Karpas-422 (cell line): Measurements from ENCODE around the gene NUP93. TPM values are rescaled to one million over a fixed set of nuclear protein-coding genes. Genes with fewer than 3 reads are reported as not detected.
"Not testable (repeated sequence)": the region's sequence is repeated elsewhere in the genome, so short reads cannot be mapped to it uniquely, and the experiment has no call there.

Experiments used
- DNase-seq: peaks from one replicate; pipeline ENCODE4 v3.0.0-alpha.2; 2015
- H2AFZ ChIP-seq: fragments of 200-600 bp; sonication (generic); 2 replicates; pipeline ENCODE4 v1.6.1; 2014; ENCODE audit warnings: antibody characterized with exemption, low read length, mixed read lengths
- H3K27ac ChIP-seq: fragments of 200-600 bp; sonication (generic); 2 replicates; pipeline ENCODE4 v1.5.1; 2014; ENCODE audit warnings: mild to moderate bottlenecking, low read length, moderate library complexity
- H3K27me3 ChIP-seq: fragments of 200-600 bp; sonication (generic); 2 replicates; pipeline ENCODE4 v1.6.1; 2014; ENCODE audit warnings: low read length, mixed read lengths
- H3K36me3 ChIP-seq: fragments of 200-600 bp; sonication (generic); 2 replicates; pipeline ENCODE4 v1.6.1; 2014; ENCODE audit warnings: low read length, mixed read lengths; ENCODE audit not compliant: insufficient read depth
- H3K4me1 ChIP-seq: fragments of 200-600 bp; sonication (generic); 2 replicates; pipeline ENCODE4 v1.6.1; 2014; ENCODE audit warnings: mild to moderate bottlenecking, low read length, mixed read lengths
- H3K4me2 ChIP-seq: fragments of 200-600 bp; sonication (generic); 2 replicates; pipeline ENCODE4 v1.6.1; 2014; ENCODE audit warnings: low read length, low read depth, mild to moderate bottlenecking; ENCODE audit not compliant: poor library complexity, severe bottlenecking
- H3K4me3 ChIP-seq: fragments of 200-600 bp; sonication (generic); 2 replicates; pipeline ENCODE4 v1.5.1; 2014; ENCODE audit warnings: mild to moderate bottlenecking, antibody characterized with exemption, low read length, mixed read lengths
- H3K79me2 ChIP-seq: fragments of 200-600 bp; sonication (generic); 2 replicates; pipeline ENCODE4 v1.6.1; 2014; ENCODE audit warnings: mild to moderate bottlenecking, low read length, mixed read lengths
- H3K9ac ChIP-seq: fragments of 200-600 bp; sonication (generic); 2 replicates; pipeline ENCODE4 v1.6.0; 2014; ENCODE audit warnings: low read length
- H3K9me2 ChIP-seq: fragments of 200-600 bp; sonication (generic), shearing (Covaris generic); replicated peaks from 2 replicates; pipeline ENCODE4 v1.6.0; 2014; ENCODE audit warnings: mild to moderate bottlenecking, low read length, moderate library complexity; ENCODE audit not compliant: insufficient read depth
- H3K9me3 ChIP-seq: fragments of 300-700, 200-600 bp; sonication (generic); 2 replicates; pipeline ENCODE4 v1.6.1; 2014; ENCODE audit warnings: low read length, mixed read lengths
- H4K20me1 ChIP-seq: fragments of 200-600 bp; sonication (generic); 2 replicates; pipeline ENCODE4 v1.6.1; 2014; ENCODE audit warnings: mild to moderate bottlenecking, antibody characterized with exemption, low read length, low read depth; ENCODE audit not compliant: insufficient read depth
- total RNA-seq: library from RNA; depleted of rRNA; stranded (reverse); fragments of >200 nt; shearing (Covaris generic); gene quantifications from 2 replicates; pipeline ENCODE4 v1.2.3, GENCODE V29; 2014; ENCODE audit warnings: low replicate concordance

NUP93 gene
- total RNA-seq, 1 experiment from 2014 or later, result 116 TPM

- Histone ChIP-seq H3K4me3 (no peak overlapping the region), H3K4me1 (peaks cover 7% of the 10 kb centered on the region), H3K4me2 (no peak overlapping the region), H3K9ac (no peak overlapping the region), H2AFZ (no peak overlapping the region), H4K20me1 (no peaks in the 10 kb centered on the region), H3K36me3 (no peaks in the 10 kb centered on the region), H3K27me3 (no peaks in the 10 kb centered on the region), H3K27ac (no peak overlapping the region), H3K79me2 (no peaks in the 10 kb centered on the region), H3K9me2 (no peaks in the 10 kb centered on the region), H3K9me3 (no peaks in the 10 kb centered on the region)
- no peak for DNase-seq
Observed at GRCh38 chr16:56862776-56863175, 132.8 kb downstream of the NUP93 start.

- Histone ChIP-seq H3K9me2 (no peaks in the 10 kb centered on the region), H3K79me2 (no peaks in the 10 kb centered on the region), H4K20me1 (no peaks in the 10 kb centered on the region), H3K9ac (no peak within 1 kb of the TSS), H3K27me3 (no peaks in the 10 kb centered on the region), H3K9me3 (no peaks in the 10 kb centered on the region), H3K27ac (no peak within 1 kb of the TSS), H3K4me1 (peaks cover 17% of the 10 kb centered on the region), H2AFZ (no peak within 1 kb of the TSS), H3K4me3 (no peak within 1 kb of the TSS), H3K4me2 (no peak within 1 kb of the TSS), H3K36me3 (no peaks in the 10 kb centered on the region)
- no peak for DNase-seq
Observed at GRCh38 chr16:56864960-56865359, 135.0 kb downstream of the NUP93 start, which contains the start of gene SLC12A3. SLC12A3 (plus strand) TSS chr16:56865207; CDS start chr16:56865236, 29 bp downstream.

DNA sequence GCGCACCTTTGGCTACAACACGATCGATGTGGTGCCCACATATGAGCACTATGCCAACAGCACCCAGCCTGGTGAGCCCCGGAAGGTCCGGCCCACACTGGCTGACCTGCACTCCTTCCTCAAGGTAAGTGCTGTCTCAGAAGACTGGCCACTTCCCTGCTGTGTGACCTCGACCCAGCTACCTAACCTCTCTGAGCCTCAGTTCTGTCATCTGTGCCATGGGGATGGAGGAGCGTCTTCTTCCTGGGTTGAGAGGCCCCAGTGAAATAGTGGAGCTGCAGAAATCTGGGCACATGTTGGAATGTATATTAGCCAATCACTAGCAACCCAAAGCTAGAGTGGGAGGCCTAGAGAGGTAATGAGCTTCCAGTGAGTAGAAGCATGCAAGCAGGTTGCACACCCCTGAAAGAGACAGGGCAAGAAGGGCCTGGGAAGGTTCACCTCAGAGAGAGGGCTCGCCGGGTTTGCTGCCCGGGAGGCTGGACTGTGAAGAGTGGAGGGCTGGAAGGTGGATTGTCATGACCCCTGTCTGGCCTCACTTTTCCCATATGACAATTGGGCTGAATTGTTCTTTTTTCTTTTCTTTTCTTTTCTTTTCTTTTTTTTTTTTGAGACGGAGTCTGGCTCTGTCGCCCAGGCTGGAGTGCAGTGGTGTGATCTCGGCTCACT, 135.6 kb downstream of the NUP93 start:
- Histone ChIP-seq H3K4me2 (no peak overlapping the region), H3K79me2 (no peaks in the 10 kb centered on the region), H3K4me1 (peaks cover 14% of the 10 kb centered on the region), H3K27me3 (no peaks in the 10 kb centered on the region), H3K36me3 (no peaks in the 10 kb centered on the region), H3K4me3 (no peak overlapping the region), H3K9ac (no peak overlapping the region), H3K9me3 (no peaks in the 10 kb centered on the region), H3K27ac (no peak overlapping the region), H4K20me1 (no peaks in the 10 kb centered on the region), H3K9me2 (no peaks in the 10 kb centered on the region), H2AFZ (no peak overlapping the region)
- no peak for DNase-seq

- Histone ChIP-seq H3K4me1 (peaks cover 12% of the 10 kb centered on the region), H3K9me2 (no peaks in the 10 kb centered on the region), H3K9ac (no peak overlapping the region), H3K9me3 (no peaks in the 10 kb centered on the region), H4K20me1 (no peaks in the 10 kb centered on the region), H3K4me2 (no peak overlapping the region), H3K79me2 (no peaks in the 10 kb centered on the region), H3K4me3 (no peak overlapping the region), H2AFZ (no peak overlapping the region), H3K27me3 (no peaks in the 10 kb centered on the region), H3K27ac (no peak overlapping the region), H3K36me3 (no peaks in the 10 kb centered on the region)
- peak; percentile 78 for DNase-seq
Observed at GRCh38 chr16:56866955-56867830, 137.3 kb downstream of the NUP93 start.

DNA sequence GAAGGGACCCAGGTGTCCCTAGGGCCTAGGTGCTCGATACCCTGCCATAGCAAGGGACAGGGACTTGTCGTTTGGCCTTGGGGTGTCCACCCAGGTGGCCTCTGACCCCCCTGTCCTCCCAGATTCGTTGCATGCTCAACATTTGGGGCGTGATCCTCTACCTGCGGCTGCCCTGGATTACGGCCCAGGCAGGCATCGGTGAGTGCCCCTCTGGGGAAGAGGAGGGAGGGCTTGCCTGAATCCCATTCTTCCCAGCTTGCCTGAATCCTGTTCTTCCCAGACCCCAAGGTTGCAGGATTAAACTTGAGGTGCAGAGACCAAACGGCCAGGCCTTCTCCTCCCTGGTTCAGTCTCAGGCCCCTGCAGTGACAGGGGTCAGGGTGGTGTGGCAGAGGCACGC, 138.2 kb downstream of the NUP93 start:
- Histone ChIP-seq H3K4me3 (no peak overlapping the region), H3K27ac (no peak overlapping the region), H3K79me2 (no peaks in the 10 kb centered on the region), H3K9me3 (no peaks in the 10 kb centered on the region), H3K36me3 (no peaks in the 10 kb centered on the region), H3K9ac (no peak overlapping the region), H4K20me1 (no peaks in the 10 kb centered on the region), H3K9me2 (no peaks in the 10 kb centered on the region), H3K27me3 (no peaks in the 10 kb centered on the region), H3K4me1 (peaks cover 12% of the 10 kb centered on the region), H2AFZ (no peak overlapping the region), H3K4me2 (no peak overlapping the region)
- DNase-seq, result no peak

DNA sequence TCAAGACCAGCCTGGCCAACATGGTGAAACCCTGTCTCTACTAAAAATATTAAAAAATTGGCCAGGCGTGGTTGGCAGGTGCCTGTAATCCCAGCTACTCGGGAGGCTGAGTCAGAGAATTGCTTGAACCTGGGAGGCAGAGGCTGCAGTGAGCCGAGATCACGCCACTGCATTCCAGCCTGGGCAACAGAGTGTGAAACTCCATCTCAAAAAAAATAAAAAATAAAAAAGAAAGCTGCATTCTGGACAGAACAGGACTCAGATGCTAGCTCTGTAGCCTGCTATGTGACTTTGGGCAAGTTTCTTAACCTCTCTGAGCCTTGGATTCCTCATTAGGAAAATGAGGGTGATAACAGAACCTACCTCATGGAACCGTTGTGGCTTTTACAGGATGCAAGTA, 138.8 kb downstream of the NUP93 start:
- not testable (repeated sequence) for H4K20me1 ChIP-seq, H3K9me3 ChIP-seq, H3K36me3 ChIP-seq, H3K79me2 ChIP-seq, H3K9ac ChIP-seq, H3K4me2 ChIP-seq, H3K27me3 ChIP-seq, DNase-seq, H2AFZ ChIP-seq, H3K4me3 ChIP-seq, H3K9me2 ChIP-seq, H3K27ac ChIP-seq
- peaks cover 12% of the 10 kb centered on the region for H3K4me1 ChIP-seq

DNA sequence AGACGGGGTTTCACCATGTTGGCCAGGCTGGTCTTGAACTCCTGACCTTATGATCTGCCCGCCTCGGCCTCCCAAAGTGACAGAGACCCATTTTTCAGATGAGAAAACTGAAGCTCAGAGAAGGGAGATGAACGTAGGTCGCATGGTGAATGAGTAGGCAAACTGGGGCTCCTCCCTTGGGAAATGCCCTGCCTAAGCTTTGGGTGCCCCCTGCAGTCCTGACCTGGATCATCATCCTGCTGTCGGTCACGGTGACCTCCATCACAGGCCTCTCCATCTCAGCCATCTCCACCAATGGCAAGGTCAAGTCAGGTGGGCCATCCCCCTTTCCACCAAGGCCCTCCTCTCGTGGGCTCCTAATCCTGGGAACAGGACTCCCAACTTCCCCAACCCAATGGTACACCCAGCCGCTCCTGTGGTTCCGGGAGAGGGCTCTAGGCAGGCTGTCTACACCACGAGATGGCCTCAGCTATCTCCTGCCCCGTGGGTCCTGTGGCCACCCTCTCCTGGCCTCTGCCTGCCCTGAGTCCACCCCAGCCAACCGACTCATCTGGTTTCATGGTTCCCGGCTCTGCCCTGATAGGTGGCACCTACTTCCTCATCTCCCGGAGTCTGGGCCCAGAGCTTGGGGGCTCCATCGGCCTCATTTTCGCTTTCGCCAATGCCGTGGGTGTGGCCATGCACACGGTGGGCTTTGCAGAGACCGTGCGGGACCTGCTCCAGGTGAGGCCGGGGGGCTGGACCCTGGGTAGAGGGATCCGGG, 139.8 kb downstream of the NUP93 start:
- Histone ChIP-seq H3K9me3 (no peaks in the 10 kb centered on the region), H3K9ac (no peak overlapping the region), H3K4me1 (peaks cover 12% of the 10 kb centered on the region), H3K27ac (no peak overlapping the region), H3K9me2 (no peaks in the 10 kb centered on the region), H3K79me2 (no peaks in the 10 kb centered on the region), H3K27me3 (no peaks in the 10 kb centered on the region), H3K4me3 (peak overlapping the region; percentile 5; the same call in 1 of the 2 replicates), H4K20me1 (no peaks in the 10 kb centered on the region), H3K4me2 (peak overlapping the region; percentile 34), H3K36me3 (no peaks in the 10 kb centered on the region), H2AFZ (peak overlapping the region; percentile 83)
- DNase-seq, result peak; percentile 90
